ENCODE data around the gene TXNIP. TPM values are rescaled to one million over a fixed set of nuclear protein-coding genes. Genes with fewer than 3 reads are reported as not detected.

Gene TXNIP
- total and polyA plus RNA-seq, 2 donors = 336 to 1,022 TPM

DNA sequence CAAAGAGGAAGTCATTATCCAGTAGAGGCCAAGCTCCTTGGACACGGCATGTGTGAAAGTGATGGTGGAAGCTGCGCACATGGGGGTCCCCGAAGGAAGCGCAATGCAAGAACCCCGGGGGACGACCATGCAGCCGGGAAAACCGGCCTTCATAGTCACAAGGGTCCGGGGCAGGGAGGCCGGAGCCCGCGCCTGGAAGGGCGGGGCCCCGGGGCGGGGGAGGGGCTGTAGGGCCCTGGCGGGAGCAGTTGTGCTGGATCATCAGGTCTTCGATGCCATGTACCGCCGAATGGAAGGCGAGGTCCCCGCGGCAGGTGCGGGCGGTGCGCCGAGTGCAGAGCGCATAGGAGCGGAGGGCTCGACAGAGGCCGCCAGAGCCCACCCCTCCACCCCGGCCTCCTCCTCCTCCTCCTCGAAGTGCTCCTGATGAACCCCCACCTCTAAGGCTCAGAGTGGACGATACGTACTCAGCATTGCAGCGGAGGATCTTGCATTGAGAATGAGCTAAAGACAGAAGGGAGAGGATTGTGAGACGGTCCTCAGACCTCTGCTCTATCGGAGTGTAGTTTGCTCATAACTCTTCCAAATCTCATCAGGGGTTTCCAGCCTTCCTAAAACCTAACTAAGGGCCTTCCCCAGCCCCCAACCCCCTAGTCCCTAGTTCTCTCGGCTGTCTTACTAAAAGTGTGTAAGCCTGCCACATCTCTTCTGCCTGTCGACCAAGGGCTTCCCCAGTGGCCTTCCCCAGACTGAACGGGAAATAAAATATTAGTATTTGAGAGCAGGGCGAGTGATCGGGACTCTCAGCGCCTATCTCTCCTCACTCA is 23.1 kb upstream of the TXNIP start:
- H3K27me3 ChIP-seq (ENCODE audit: control insufficient read depth in 2 of 2, insufficient read depth in 1 of 2, low read length in 1 of 2) = peaks cover 23 to 69% of the 10 kb centered on the region in 2 donors
- no peak overlapping the region for H3K27ac ChIP-seq (ENCODE audit: low read depth in 1 of 2, low read length in 1 of 2)
- no peak for DNase-seq (ENCODE audit: low read depth in 6 of 9, low spot score in 9 of 9)
- WGBS = 19% methylated on average over 43 of the region's 43 CpGs
- H3K4me1 ChIP-seq (ENCODE audit: control insufficient read depth in 2 of 2, insufficient read depth in 2 of 2, low read length in 2 of 2) = peaks cover 0 to 8% of the 10 kb centered on the region in 2 donors
- no peak overlapping the region for H3K4me3 ChIP-seq (ENCODE audit: low read length in 2 of 2)
- no peaks in the 10 kb centered on the region for H3K36me3 ChIP-seq (ENCODE audit: control insufficient read depth in 2 of 2, insufficient read depth in 2 of 2, low read length in 1 of 2)
- H3K9me3 ChIP-seq (ENCODE audit: control insufficient read depth in 2 of 2, insufficient read depth in 1 of 2, low read length in 1 of 2) = peaks cover 0 to 5% of the 10 kb centered on the region in 2 donors

DNA sequence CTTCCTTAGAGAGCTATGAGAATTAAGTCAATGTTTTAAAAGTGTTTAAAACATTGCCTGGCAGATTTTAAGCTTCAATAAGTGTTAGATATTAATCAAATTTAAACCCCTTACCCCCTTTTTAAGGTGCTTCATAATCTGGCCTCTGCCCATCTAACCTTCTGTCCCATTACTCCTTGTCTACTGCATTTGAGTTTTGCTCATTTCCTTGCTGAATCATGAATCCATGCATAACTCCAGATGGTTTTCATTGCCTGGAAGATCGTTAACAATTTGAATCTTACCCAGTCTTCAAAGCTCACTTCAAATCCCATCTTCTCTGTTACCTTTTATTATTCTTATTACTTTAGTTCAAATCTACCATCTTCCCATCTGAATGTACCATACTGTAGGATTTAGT is 20.5 kb upstream of the TXNIP start:
- peaks cover 0 to 5% of the 10 kb centered on the region in 2 donors for H3K9me3 ChIP-seq (ENCODE audit: control insufficient read depth in 2 of 2, insufficient read depth in 1 of 2, low read length in 1 of 2)
- no peaks in the 10 kb centered on the region for H3K36me3 ChIP-seq (ENCODE audit: control insufficient read depth in 2 of 2, insufficient read depth in 2 of 2, low read length in 1 of 2)
- peaks cover 0 to 8% of the 10 kb centered on the region in 2 donors for H3K4me1 ChIP-seq (ENCODE audit: control insufficient read depth in 2 of 2, insufficient read depth in 2 of 2, low read length in 2 of 2)
- WGBS = 86% methylated on average over 1 of the region's 1 CpG
- no peak overlapping the region for H3K4me3 ChIP-seq (ENCODE audit: low read length in 2 of 2)
- no peak overlapping the region for H3K27ac ChIP-seq (ENCODE audit: low read depth in 1 of 2, low read length in 1 of 2)
- peaks cover 23 to 61% of the 10 kb centered on the region in 2 donors for H3K27me3 ChIP-seq (ENCODE audit: control insufficient read depth in 2 of 2, insufficient read depth in 1 of 2, low read length in 1 of 2)
- DNase-seq (ENCODE audit: low read depth in 6 of 9, low spot score in 9 of 9) = no peak

DNA sequence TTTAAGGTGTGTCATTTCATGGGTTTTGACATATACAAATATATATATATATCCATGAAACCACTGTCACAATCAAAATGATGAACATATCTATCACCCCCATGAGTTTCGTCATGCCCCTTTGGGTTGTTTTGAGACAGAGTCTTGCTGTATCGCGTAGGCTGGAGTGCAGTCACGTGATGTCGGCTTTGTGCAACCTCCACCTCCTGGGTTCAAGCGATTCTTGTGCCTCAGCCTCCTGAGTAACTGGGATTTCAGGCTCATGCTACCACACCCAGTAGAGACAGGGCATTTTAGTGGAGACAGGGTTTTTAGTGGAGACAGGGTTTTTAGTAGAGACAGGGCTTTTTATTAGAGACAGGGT is 17.2 kb upstream of the TXNIP start:
- H3K27me3 ChIP-seq (ENCODE audit: control insufficient read depth in 2 of 2, insufficient read depth in 1 of 2, low read length in 1 of 2) = peaks cover 10 to 28% of the 10 kb centered on the region in 2 donors
- 94% methylated on average over 6 of the region's 6 CpGs for WGBS

DNA sequence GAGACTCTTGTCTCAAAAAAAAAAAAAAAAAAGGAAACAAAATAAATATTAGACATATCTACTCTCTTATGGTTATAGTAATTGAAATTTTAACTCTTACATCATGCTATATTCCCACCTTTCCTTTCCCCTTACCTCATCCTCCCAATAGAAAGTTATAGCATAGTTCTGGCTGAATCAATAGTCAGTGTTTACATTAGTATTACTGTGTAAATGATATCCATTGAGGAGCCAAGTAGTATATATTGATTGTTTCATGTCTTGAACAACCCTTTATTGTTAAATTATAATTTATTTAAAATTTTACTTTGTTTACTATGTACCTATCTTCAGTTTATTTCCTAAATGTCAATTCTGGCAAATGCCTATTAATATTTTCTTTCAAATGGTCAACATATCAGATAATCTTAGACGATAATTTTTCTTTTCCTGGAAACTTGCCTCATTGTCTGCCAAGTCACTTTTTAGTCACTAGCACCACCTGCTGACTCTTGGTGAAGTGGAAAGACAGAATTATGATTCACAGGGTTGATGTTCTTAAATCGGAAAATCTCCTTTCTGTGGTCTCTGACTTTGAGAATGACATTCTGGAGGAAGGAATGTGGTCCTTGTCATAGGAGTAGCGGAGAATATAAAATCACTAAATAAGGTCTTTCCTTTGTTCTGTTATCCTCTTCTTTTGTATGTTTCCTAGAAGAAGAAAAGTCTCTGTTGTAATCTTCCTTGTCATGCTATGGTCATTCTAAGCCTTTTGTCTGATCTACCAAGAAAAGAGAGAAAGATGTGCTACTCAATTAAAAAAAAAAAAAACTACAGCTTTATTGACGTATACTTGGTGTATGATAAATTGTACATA is 16.6 kb upstream of the TXNIP start:
- H3K36me3 ChIP-seq (ENCODE audit: control insufficient read depth in 2 of 2, insufficient read depth in 2 of 2, low read length in 1 of 2) = no peaks in the 10 kb centered on the region
- H3K27me3 ChIP-seq (ENCODE audit: control insufficient read depth in 2 of 2, insufficient read depth in 1 of 2, low read length in 1 of 2) = peaks cover 6 to 22% of the 10 kb centered on the region in 2 donors
- no peaks in the 10 kb centered on the region for H3K9me3 ChIP-seq (ENCODE audit: control insufficient read depth in 2 of 2, insufficient read depth in 1 of 2, low read length in 1 of 2)
- no peaks in the 10 kb centered on the region for H3K4me1 ChIP-seq (ENCODE audit: control insufficient read depth in 2 of 2, insufficient read depth in 2 of 2, low read length in 2 of 2)
- H3K4me3 ChIP-seq (ENCODE audit: low read length in 2 of 2) = no peak overlapping the region
- 5% methylated on average over 4 of the region's 4 CpGs for WGBS
- DNase-seq (ENCODE audit: low read depth in 6 of 9, low spot score in 9 of 9) = peak in 2 of 9 donors; percentile 72 to 83
- no peak overlapping the region for H3K27ac ChIP-seq (ENCODE audit: low read depth in 1 of 2, low read length in 1 of 2)

More for the DNA sequence above, 17.2 kb upstream of the TXNIP start:
- no peak for DNase-seq (ENCODE audit: low read depth in 6 of 9, low spot score in 9 of 9)
- no peak overlapping the region for H3K27ac ChIP-seq (ENCODE audit: low read depth in 1 of 2, low read length in 1 of 2)
- H3K9me3 ChIP-seq (ENCODE audit: control insufficient read depth in 2 of 2, insufficient read depth in 1 of 2, low read length in 1 of 2) = no peaks in the 10 kb centered on the region
- no peaks in the 10 kb centered on the region for H3K4me1 ChIP-seq (ENCODE audit: control insufficient read depth in 2 of 2, insufficient read depth in 2 of 2, low read length in 2 of 2)
- no peaks in the 10 kb centered on the region for H3K36me3 ChIP-seq (ENCODE audit: control insufficient read depth in 2 of 2, insufficient read depth in 2 of 2, low read length in 1 of 2)
- no peak overlapping the region for H3K4me3 ChIP-seq (ENCODE audit: low read length in 2 of 2)

DNA sequence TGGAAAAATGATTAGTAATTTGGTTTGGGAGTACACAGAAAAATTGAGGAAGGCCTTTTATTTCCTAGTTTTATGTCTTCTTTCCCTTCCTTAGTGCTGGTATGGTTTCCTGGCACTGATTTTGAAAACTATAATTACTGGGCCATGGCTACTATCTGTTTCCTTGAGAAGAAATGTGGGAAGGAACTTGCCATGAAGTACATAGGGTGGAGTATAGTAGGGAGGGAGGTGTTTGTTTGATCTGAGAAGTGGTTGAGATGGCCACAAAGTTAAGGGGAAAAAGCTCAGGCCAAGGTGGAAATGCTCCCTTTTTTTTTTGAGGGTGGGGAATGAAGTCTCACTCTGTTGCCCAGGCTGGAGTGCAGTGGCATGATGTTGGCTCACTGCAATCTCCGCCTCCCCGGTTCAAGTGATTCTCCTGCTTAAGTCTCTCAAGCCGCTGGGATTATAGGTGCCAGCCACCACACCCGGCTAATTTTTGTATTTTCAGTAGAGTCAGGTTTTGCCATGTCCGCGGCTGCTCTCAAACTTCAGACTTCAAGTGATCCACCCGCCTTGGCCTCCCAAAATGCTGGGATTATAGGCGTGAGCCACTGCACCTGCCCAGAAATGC is 13.9 kb upstream of the TXNIP start:
- 96% methylated on average over 8 of the region's 8 CpGs for WGBS
- Histone ChIP-seq H3K9me3 (ENCODE audit: control insufficient read depth in 2 of 2, insufficient read depth in 1 of 2, low read length in 1 of 2) (no peaks in the 10 kb centered on the region), H3K27ac (ENCODE audit: low read depth in 1 of 2, low read length in 1 of 2) (no peak overlapping the region), H3K4me3 (ENCODE audit: low read length in 2 of 2) (no peak overlapping the region), H3K4me1 (ENCODE audit: control insufficient read depth in 2 of 2, insufficient read depth in 2 of 2, low read length in 2 of 2) (peaks cover 0 to 8% of the 10 kb centered on the region in 2 donors), H3K36me3 (ENCODE audit: control insufficient read depth in 2 of 2, insufficient read depth in 2 of 2, low read length in 1 of 2) (no peaks in the 10 kb centered on the region), H3K27me3 (ENCODE audit: control insufficient read depth in 2 of 2, insufficient read depth in 1 of 2, low read length in 1 of 2) (peaks cover 0 to 2% of the 10 kb centered on the region in 2 donors)
- DNase-seq (ENCODE audit: low read depth in 6 of 9, low spot score in 9 of 9) = no peak

DNA sequence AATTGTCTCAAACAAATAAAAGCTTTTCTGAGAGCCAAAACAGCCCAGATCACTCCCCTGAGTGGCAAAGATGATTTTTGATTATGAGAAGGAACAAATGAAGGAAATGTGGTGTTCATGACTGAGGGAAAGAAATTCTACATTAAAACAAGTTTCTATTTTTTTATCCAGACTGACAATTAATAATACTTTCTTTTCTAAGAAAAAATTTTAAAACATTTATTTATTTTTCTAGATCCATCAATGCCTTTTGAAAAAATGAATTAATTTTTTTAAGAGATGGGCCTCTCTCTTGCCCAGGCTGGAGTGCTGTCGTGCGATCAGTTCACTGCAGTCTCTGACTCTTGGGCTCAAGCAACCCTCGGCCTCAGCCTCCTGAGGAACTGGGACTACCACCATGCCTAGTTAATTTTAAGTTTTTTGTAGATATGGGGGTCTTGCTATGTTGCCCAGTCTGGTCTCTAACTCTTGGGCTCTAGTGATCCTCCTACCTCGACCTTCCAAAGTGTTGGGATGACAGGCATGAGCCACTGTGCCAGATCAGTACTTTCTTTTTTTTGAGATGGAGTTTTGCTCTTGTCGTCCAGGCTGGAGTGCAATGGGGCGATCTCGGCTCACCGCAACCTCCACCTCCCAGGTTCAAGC is 11.2 kb upstream of the TXNIP start:
- DNase-seq (ENCODE audit: low read depth in 6 of 9, low spot score in 9 of 9) = no peak
- WGBS = 97% methylated on average over 8 of the region's 8 CpGs
- no peaks in the 10 kb centered on the region for H3K27me3 ChIP-seq (ENCODE audit: control insufficient read depth in 2 of 2, insufficient read depth in 1 of 2, low read length in 1 of 2)
- H3K9me3 ChIP-seq (ENCODE audit: control insufficient read depth in 2 of 2, insufficient read depth in 1 of 2, low read length in 1 of 2) = no peaks in the 10 kb centered on the region
- peak overlapping the region in 1 of 2 donors; percentile 45 for H3K4me3 ChIP-seq (ENCODE audit: low read length in 2 of 2)
- H3K27ac ChIP-seq (ENCODE audit: low read depth in 1 of 2, low read length in 1 of 2) = peak overlapping the region in 1 of 2 donors; percentile 91
- H3K4me1 ChIP-seq (ENCODE audit: control insufficient read depth in 2 of 2, insufficient read depth in 2 of 2, low read length in 2 of 2) = peaks cover 0 to 8% of the 10 kb centered on the region in 2 donors
- no peaks in the 10 kb centered on the region for H3K36me3 ChIP-seq (ENCODE audit: control insufficient read depth in 2 of 2, insufficient read depth in 2 of 2, low read length in 1 of 2)

DNA sequence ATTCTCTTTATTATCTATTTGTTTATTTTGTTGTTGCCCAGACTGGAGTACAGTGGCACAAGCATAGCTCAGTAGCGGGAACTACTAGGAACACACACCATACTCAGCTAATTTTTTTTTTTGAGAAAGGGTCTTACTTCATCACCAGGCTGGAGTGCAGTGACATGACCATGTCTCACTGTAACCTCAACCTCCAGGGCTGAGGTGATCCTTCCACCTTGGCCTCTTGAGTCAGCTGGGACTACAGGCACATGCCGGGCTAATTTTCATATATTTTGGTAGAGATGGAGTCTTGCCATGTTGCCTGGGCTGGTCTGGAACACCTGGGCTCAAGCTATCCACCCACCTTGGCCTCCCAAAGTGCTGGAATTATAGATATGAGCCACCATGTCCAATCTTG is 5.3 kb upstream of the TXNIP start:
- Histone ChIP-seq H3K27ac (ENCODE audit: low read depth in 1 of 2, low read length in 1 of 2) (peak overlapping the region in 1 of 2 donors; percentile 46), H3K4me1 (ENCODE audit: control insufficient read depth in 2 of 2, insufficient read depth in 2 of 2, low read length in 2 of 2) (peaks cover 18 to 32% of the 10 kb centered on the region in 2 donors), H3K4me3 (ENCODE audit: low read length in 2 of 2) (no peak overlapping the region), H3K27me3 (ENCODE audit: control insufficient read depth in 2 of 2, insufficient read depth in 1 of 2, low read length in 1 of 2) (no peaks in the 10 kb centered on the region), H3K9me3 (ENCODE audit: control insufficient read depth in 2 of 2, insufficient read depth in 1 of 2, low read length in 1 of 2) (no peaks in the 10 kb centered on the region), H3K36me3 (ENCODE audit: control insufficient read depth in 2 of 2, insufficient read depth in 2 of 2, low read length in 1 of 2) (no peaks in the 10 kb centered on the region)
- 98% methylated on average over 2 of the region's 2 CpGs for WGBS
- no peak for DNase-seq (ENCODE audit: low read depth in 6 of 9, low spot score in 9 of 9)

DNA sequence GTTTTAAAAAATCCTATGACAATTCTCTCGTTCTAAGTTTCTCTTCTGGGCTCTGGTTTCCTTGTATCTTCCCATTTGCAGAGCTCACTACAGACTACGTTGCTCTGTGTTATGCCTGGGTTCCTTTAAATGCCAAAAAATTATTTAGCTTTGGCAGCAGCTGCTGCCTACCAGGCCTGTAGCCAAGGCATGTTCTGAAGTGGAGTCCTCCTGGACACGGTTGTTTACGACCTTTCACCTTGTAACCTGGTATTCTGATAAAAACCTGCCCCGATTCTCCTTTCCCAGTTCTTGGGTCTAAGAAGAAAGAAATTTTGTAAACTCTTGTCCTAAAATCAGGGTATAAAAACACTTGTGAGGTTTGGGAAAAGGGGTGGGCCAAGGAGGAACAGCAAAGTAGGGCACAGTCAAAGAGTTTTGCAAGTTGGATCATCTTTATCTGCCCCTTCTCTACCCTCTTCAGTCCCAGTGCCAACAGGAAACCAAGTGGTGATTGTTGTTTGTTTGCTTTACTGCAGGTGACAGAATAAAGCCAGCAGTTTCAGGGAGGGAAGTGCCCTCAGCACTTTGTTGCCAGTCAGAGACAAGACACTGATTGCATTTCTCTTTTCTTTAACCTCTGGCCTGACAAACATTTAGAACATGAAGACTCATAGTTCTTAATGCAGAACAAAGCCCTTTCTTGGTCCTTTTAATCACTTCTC is 3.1 kb upstream of the TXNIP start:
- H3K4me1 ChIP-seq (ENCODE audit: control insufficient read depth in 2 of 2, insufficient read depth in 2 of 2, low read length in 2 of 2) = peaks cover 18 to 30% of the 10 kb centered on the region in 2 donors
- peak in 5 of 9 donors; percentile 40 to 87 (median 67) for DNase-seq (ENCODE audit: low read depth in 6 of 9, low spot score in 9 of 9)
- peaks cover 9% of the 10 kb centered on the region in 2 donors for H3K36me3 ChIP-seq (ENCODE audit: control insufficient read depth in 2 of 2, insufficient read depth in 2 of 2, low read length in 1 of 2)
- peak overlapping the region; percentile 6 to 45 for H3K4me3 ChIP-seq (ENCODE audit: low read length in 2 of 2)
- 75% methylated on average over 5 of the region's 5 CpGs for WGBS
- peaks cover 0 to under 1% of the 10 kb centered on the region in 2 donors for H3K9me3 ChIP-seq (ENCODE audit: control insufficient read depth in 2 of 2, insufficient read depth in 1 of 2, low read length in 1 of 2)
- H3K27ac ChIP-seq (ENCODE audit: low read depth in 1 of 2, low read length in 1 of 2) = peak overlapping the region; percentile 97 to 99
- H3K27me3 ChIP-seq (ENCODE audit: control insufficient read depth in 2 of 2, insufficient read depth in 1 of 2, low read length in 1 of 2) = no peaks in the 10 kb centered on the region

Data from thymus (tissue), 11 donors.